HG03520 (cell line): ENCODE data around the gene MTCL1.

Source experiments
- ATAC-seq: cut with Tn5 transposase; IDR thresholded peaks from one replicate; pipeline ENCODE4 v1.9.1; 2021; ENCODE audit warnings: mild to moderate bottlenecking, moderate library complexity; ENCODE audit not compliant: unreplicated experiment

Gene MTCL1

GRCh38 chr18:8709248-8710059 lies 4.1 kb downstream of the MTCL1 start:
- no peak for ATAC-seq

GRCh38 chr18:8711736-8712135 lies 6.4 kb downstream of the MTCL1 start:
- ATAC-seq, result no peak

- no peak for ATAC-seq
Observed at GRCh38 chr18:8713691-8714090, 8.3 kb downstream of the MTCL1 start.

- ATAC-seq, result no peak
Observed at GRCh38 chr18:8715599-8715998, 10.2 kb downstream of the MTCL1 start.

- ATAC-seq, result no peak
Observed at GRCh38 chr18:8717011-8717770, 11.8 kb downstream of the MTCL1 start.

GRCh38 chr18:8718401-8718913 lies 13.1 kb downstream of the MTCL1 start:
- no peak for ATAC-seq

- ATAC-seq, result no peak
Observed at GRCh38 chr18:8719192-8719591, 13.8 kb downstream of the MTCL1 start.

- no peak for ATAC-seq
Observed at GRCh38 chr18:8720141-8720540, 14.8 kb downstream of the MTCL1 start.

- no peak for ATAC-seq
Observed at GRCh38 chr18:8721094-8721669, 15.8 kb downstream of the MTCL1 start.

GRCh38 chr18:8721716-8722115 lies 16.4 kb downstream of the MTCL1 start:
- no peak for ATAC-seq

- no peak for ATAC-seq
Observed at GRCh38 chr18:8722946-8723820, 17.8 kb downstream of the MTCL1 start.

GRCh38 chr18:8724452-8724851 lies 19.1 kb downstream of the MTCL1 start:
- no peak for ATAC-seq

- no peak for ATAC-seq
Observed at GRCh38 chr18:8726281-8726680, 20.9 kb downstream of the MTCL1 start.

- ATAC-seq, result no peak
Observed at GRCh38 chr18:8726963-8727705, 21.8 kb downstream of the MTCL1 start.

GRCh38 chr18:8730080-8730827 lies 24.9 kb downstream of the MTCL1 start:
- no peak for ATAC-seq

GRCh38 chr18:8732442-8733360 lies 27.3 kb downstream of the MTCL1 start:
- no peak for ATAC-seq

- no peak for ATAC-seq
Observed at GRCh38 chr18:8734496-8734895, 29.1 kb downstream of the MTCL1 start.

GRCh38 chr18:8735274-8735673 lies 29.9 kb downstream of the MTCL1 start:
- no peak for ATAC-seq
